Measurements from ENCODE around the gene CTAGE9.

CTAGE9 gene

GRCh38 chr6:131663578-131664165 is 47.1 kb downstream of the CTAGE9 start:
- DNase-seq (ENCODE audit: low read depth) = no peak

GRCh38 chr6:131660195-131660594 is 50.6 kb downstream of the CTAGE9 start:
- no peak for DNase-seq (ENCODE audit: low read depth)

Data from stimulated activated CD8-positive, alpha-beta memory T cell treated with anti-CD3 and anti-CD28 coated beads, Interleukin-15, amount 100 ng/mL, for 1 hour (primary cell).